Measurements from ENCODE around the gene FBXL15. TPM values are rescaled to one million over a fixed set of nuclear protein-coding genes. Genes with fewer than 3 reads are reported as not detected.

Gene FBXL15
- 3.1 TPM for total RNA-seq

GRCh38 chr10:102420714-102421506 lies at the start of gene FBXL15:
FBXL15 (plus strand) TSS chr10:102420836; CDS start chr10:102421130, 294 bp downstream.
- peaks cover 33 to 38% (median 34%) of the 10 kb centered on the region in 3 donors for H3K4me1 ChIP-seq (ENCODE audit: control insufficient read depth in 3 of 3, insufficient read depth in 3 of 3, low read length in 3 of 3)
- H3K4me3 ChIP-seq (ENCODE audit: low read length in 3 of 3), result peak within 1 kb of the TSS; percentile 81 to 99 (median 97)
- peaks cover 17 to 20% (median 19%) of the 10 kb centered on the region in 3 donors for H3K36me3 ChIP-seq (ENCODE audit: control insufficient read depth in 3 of 3, insufficient read depth in 3 of 3, low read length in 3 of 3)
- peaks cover 16 to 25% (median 17%) of the 10 kb centered on the region in 3 donors for H3K27me3 ChIP-seq (ENCODE audit: control insufficient read depth in 3 of 3, insufficient read depth in 3 of 3, low read length in 3 of 3)
- no peaks in the 10 kb centered on the region for H3K9me3 ChIP-seq (ENCODE audit: control insufficient read depth in 3 of 3, low read length in 3 of 3)
- H3K27ac ChIP-seq (ENCODE audit: low read depth, low read length), result peak within 1 kb of the TSS; percentile 72
- H3K9ac ChIP-seq (ENCODE audit: low read depth in 1 of 3, low read length in 3 of 3), result peak within 1 kb of the TSS; percentile 92 to 94 (median 94)

GRCh38 chr10:102371295-102371694 lies 49.3 kb upstream of the FBXL15 start:
- H3K27me3 ChIP-seq (ENCODE audit: control insufficient read depth in 3 of 3, insufficient read depth in 3 of 3, low read length in 3 of 3), result no peaks in the 10 kb centered on the region
- no peak overlapping the region for H3K27ac ChIP-seq (ENCODE audit: low read depth, low read length)
- H3K4me1 ChIP-seq (ENCODE audit: control insufficient read depth in 3 of 3, insufficient read depth in 3 of 3, low read length in 3 of 3), result no peaks in the 10 kb centered on the region
- H3K9ac ChIP-seq (ENCODE audit: low read depth in 1 of 3, low read length in 3 of 3), result no peak overlapping the region
- peaks cover 77 to 87% (median 79%) of the 10 kb centered on the region in 3 donors for H3K36me3 ChIP-seq (ENCODE audit: control insufficient read depth in 3 of 3, insufficient read depth in 3 of 3, low read length in 3 of 3)
- H3K4me3 ChIP-seq (ENCODE audit: low read length in 3 of 3), result no peak overlapping the region
- H3K9me3 ChIP-seq (ENCODE audit: control insufficient read depth in 3 of 3, low read length in 3 of 3), result peaks cover 0 to 5% (median 0%) of the 10 kb centered on the region in 3 donors

GRCh38 chr10:102375250-102375649 lies 45.4 kb upstream of the FBXL15 start:
- Histone ChIP-seq H3K27me3 (ENCODE audit: control insufficient read depth in 3 of 3, insufficient read depth in 3 of 3, low read length in 3 of 3) (no peaks in the 10 kb centered on the region), H3K9me3 (ENCODE audit: control insufficient read depth in 3 of 3, low read length in 3 of 3) (peaks cover 0 to 5% (median 0%) of the 10 kb centered on the region in 3 donors), H3K27ac (ENCODE audit: low read depth, low read length) (no peak overlapping the region), H3K4me1 (ENCODE audit: control insufficient read depth in 3 of 3, insufficient read depth in 3 of 3, low read length in 3 of 3) (no peaks in the 10 kb centered on the region), H3K9ac (ENCODE audit: low read depth in 1 of 3, low read length in 3 of 3) (no peak overlapping the region), H3K36me3 (ENCODE audit: control insufficient read depth in 3 of 3, insufficient read depth in 3 of 3, low read length in 3 of 3) (peaks cover 67 to 77% (median 71%) of the 10 kb centered on the region in 3 donors), H3K4me3 (ENCODE audit: low read length in 3 of 3) (no peak overlapping the region)

- Histone ChIP-seq H3K9ac (ENCODE audit: low read depth in 1 of 3, low read length in 3 of 3) (no peak overlapping the region), H3K27ac (ENCODE audit: low read depth, low read length) (no peak overlapping the region), H3K9me3 (ENCODE audit: control insufficient read depth in 3 of 3, low read length in 3 of 3) (peaks cover 0 to 3% (median 0%) of the 10 kb centered on the region in 3 donors), H3K4me1 (ENCODE audit: control insufficient read depth in 3 of 3, insufficient read depth in 3 of 3, low read length in 3 of 3) (no peaks in the 10 kb centered on the region), H3K27me3 (ENCODE audit: control insufficient read depth in 3 of 3, insufficient read depth in 3 of 3, low read length in 3 of 3) (no peaks in the 10 kb centered on the region), H3K36me3 (ENCODE audit: control insufficient read depth in 3 of 3, insufficient read depth in 3 of 3, low read length in 3 of 3) (peaks cover 66 to 75% (median 70%) of the 10 kb centered on the region in 3 donors), H3K4me3 (ENCODE audit: low read length in 3 of 3) (no peak overlapping the region)
Observed at GRCh38 chr10:102375867-102376266, 44.8 kb upstream of the FBXL15 start.

- Histone ChIP-seq H3K4me3 (ENCODE audit: low read length in 3 of 3) (no peak overlapping the region), H3K9ac (ENCODE audit: low read depth in 1 of 3, low read length in 3 of 3) (no peak overlapping the region), H3K27me3 (ENCODE audit: control insufficient read depth in 3 of 3, insufficient read depth in 3 of 3, low read length in 3 of 3) (no peaks in the 10 kb centered on the region), H3K27ac (ENCODE audit: low read depth, low read length) (no peak overlapping the region), H3K9me3 (ENCODE audit: control insufficient read depth in 3 of 3, low read length in 3 of 3) (no peaks in the 10 kb centered on the region), H3K36me3 (ENCODE audit: control insufficient read depth in 3 of 3, insufficient read depth in 3 of 3, low read length in 3 of 3) (peaks cover 63 to 72% (median 67%) of the 10 kb centered on the region in 3 donors), H3K4me1 (ENCODE audit: control insufficient read depth in 3 of 3, insufficient read depth in 3 of 3, low read length in 3 of 3) (no peaks in the 10 kb centered on the region)
Observed at GRCh38 chr10:102376901-102377300, 43.7 kb upstream of the FBXL15 start.

- Histone ChIP-seq H3K27me3 (ENCODE audit: control insufficient read depth in 3 of 3, insufficient read depth in 3 of 3, low read length in 3 of 3) (no peaks in the 10 kb centered on the region), H3K27ac (ENCODE audit: low read depth, low read length) (no peak overlapping the region), H3K9ac (ENCODE audit: low read depth in 1 of 3, low read length in 3 of 3) (peak overlapping the region in 1 of 3 donors; percentile 8), H3K4me1 (ENCODE audit: control insufficient read depth in 3 of 3, insufficient read depth in 3 of 3, low read length in 3 of 3) (no peaks in the 10 kb centered on the region), H3K9me3 (ENCODE audit: control insufficient read depth in 3 of 3, low read length in 3 of 3) (no peaks in the 10 kb centered on the region), H3K4me3 (ENCODE audit: low read length in 3 of 3) (no peak overlapping the region), H3K36me3 (ENCODE audit: control insufficient read depth in 3 of 3, insufficient read depth in 3 of 3, low read length in 3 of 3) (peaks cover 59 to 62% (median 61%) of the 10 kb centered on the region in 3 donors)
Observed at GRCh38 chr10:102379383-102379782, 41.3 kb upstream of the FBXL15 start.

GRCh38 chr10:102381983-102382382 lies 38.7 kb upstream of the FBXL15 start:
- Histone ChIP-seq H3K36me3 (ENCODE audit: control insufficient read depth in 3 of 3, insufficient read depth in 3 of 3, low read length in 3 of 3) (peaks cover 38 to 42% (median 42%) of the 10 kb centered on the region in 3 donors), H3K9me3 (ENCODE audit: control insufficient read depth in 3 of 3, low read length in 3 of 3) (no peaks in the 10 kb centered on the region), H3K27me3 (ENCODE audit: control insufficient read depth in 3 of 3, insufficient read depth in 3 of 3, low read length in 3 of 3) (no peaks in the 10 kb centered on the region), H3K4me1 (ENCODE audit: control insufficient read depth in 3 of 3, insufficient read depth in 3 of 3, low read length in 3 of 3) (peaks cover 0 to 7% (median 0%) of the 10 kb centered on the region in 3 donors), H3K9ac (ENCODE audit: low read depth in 1 of 3, low read length in 3 of 3) (no peak overlapping the region), H3K4me3 (ENCODE audit: low read length in 3 of 3) (no peak overlapping the region), H3K27ac (ENCODE audit: low read depth, low read length) (no peak overlapping the region)

GRCh38 chr10:102382871-102383270 lies 37.8 kb upstream of the FBXL15 start:
- H3K9me3 ChIP-seq (ENCODE audit: control insufficient read depth in 3 of 3, low read length in 3 of 3), result no peaks in the 10 kb centered on the region
- H3K9ac ChIP-seq (ENCODE audit: low read depth in 1 of 3, low read length in 3 of 3), result no peak overlapping the region
- no peaks in the 10 kb centered on the region for H3K27me3 ChIP-seq (ENCODE audit: control insufficient read depth in 3 of 3, insufficient read depth in 3 of 3, low read length in 3 of 3)
- H3K27ac ChIP-seq (ENCODE audit: low read depth, low read length), result no peak overlapping the region
- peaks cover 0 to 7% (median 0%) of the 10 kb centered on the region in 3 donors for H3K4me1 ChIP-seq (ENCODE audit: control insufficient read depth in 3 of 3, insufficient read depth in 3 of 3, low read length in 3 of 3)
- H3K36me3 ChIP-seq (ENCODE audit: control insufficient read depth in 3 of 3, insufficient read depth in 3 of 3, low read length in 3 of 3), result peaks cover 37 to 40% (median 39%) of the 10 kb centered on the region in 3 donors
- H3K4me3 ChIP-seq (ENCODE audit: low read length in 3 of 3), result no peak overlapping the region

- H3K4me3 ChIP-seq (ENCODE audit: low read length in 3 of 3), result no peak overlapping the region
- peaks cover 29 to 32% (median 31%) of the 10 kb centered on the region in 3 donors for H3K36me3 ChIP-seq (ENCODE audit: control insufficient read depth in 3 of 3, insufficient read depth in 3 of 3, low read length in 3 of 3)
- no peak overlapping the region for H3K27ac ChIP-seq (ENCODE audit: low read depth, low read length)
- no peaks in the 10 kb centered on the region for H3K9me3 ChIP-seq (ENCODE audit: control insufficient read depth in 3 of 3, low read length in 3 of 3)
- no peaks in the 10 kb centered on the region for H3K27me3 ChIP-seq (ENCODE audit: control insufficient read depth in 3 of 3, insufficient read depth in 3 of 3, low read length in 3 of 3)
- H3K9ac ChIP-seq (ENCODE audit: low read depth in 1 of 3, low read length in 3 of 3), result no peak overlapping the region
- H3K4me1 ChIP-seq (ENCODE audit: control insufficient read depth in 3 of 3, insufficient read depth in 3 of 3, low read length in 3 of 3), result peaks cover 0 to 7% (median 0%) of the 10 kb centered on the region in 3 donors
Observed at GRCh38 chr10:102384053-102384452, 36.6 kb upstream of the FBXL15 start.

Data from skeletal muscle tissue (tissue), 4 donors.